Testis (tissue), 2 donors: ENCODE measurements around the gene RASA1.

Source experiments
- CTCF ChIP-seq, 3 experiments: fragments of 450-650 bp in 2 of 3; fragments of 200-600 bp in 1 of 3; sonication (generic) in 1 of 3; IDR thresholded peaks; one replicate each; pipeline ENCODE4 v1.5.1; 2016 to 2019; ENCODE audit warnings: antibody characterized with exemption in 3 of 3, mild to moderate bottlenecking in 2 of 3, moderate library complexity in 1 of 3
- POLR2A ChIP-seq: fragments of 450-650 bp; IDR thresholded peaks from one replicate; pipeline ENCODE4 v1.6.1; 2017; ENCODE audit warnings: antibody characterized with exemption, mild to moderate bottlenecking, moderate library complexity

- TF ChIP-seq POLR2A: no peak
- TF ChIP-seq CTCF (IDR thresholded peaks at IDR 0.05): no peak
These were observed 9.0 kb downstream of the RASA1 start for GRCh38 chr5:87276655-87277054.
